Naive thymus-derived CD8-positive, alpha-beta T cell (primary cell): Measurements from ENCODE around the gene FLNA. TPM values are rescaled to one million over a fixed set of nuclear protein-coding genes. Genes with fewer than 3 reads are reported as not detected.
A peak's percentile ranks its signal among the peaks of the same experiment; 100 is the strongest.
"Not testable (repeated sequence)": the region's sequence is repeated elsewhere in the genome, so short reads cannot be mapped to it uniquely, and the experiment has no call there.

Source experiments
- ATAC-seq, 2 donors: fragments of 150-1000 bp; cut with Tn5 transposase in 1 of 2; sonication (Bioruptor Pico), chemical (Tn5 transposase) in 1 of 2; 1 replicate in 1 of 2; 2 replicates in 1 of 2; pipeline ENCODE4 v1.10.0; 2021; ENCODE audit warnings: mild to moderate bottlenecking in 2 of 2, moderate library complexity in 2 of 2
- POLR2A ChIA-PET: fragments of 350-600 bp; sonication (Branson Sonifier 250); formaldehyde crosslinking; loops from one replicate; lab custom pipeline; 2021; ENCODE audit warnings: antibody characterized with exemption; lab: Charles Lee
- DNase-seq, 10 donors: peaks; one replicate each; pipeline versions ENCODE4 v3.0.0 to v3.0.0-alpha.2; 2020 to 2022
- H3K27ac Mint-ChIP-seq, 10 donors: one replicate each; pipeline ENCODE4 v1.8.0; 2020 to 2022; ENCODE audit warnings: mild to moderate bottlenecking in 10 of 10, mixed read lengths in 10 of 10, moderate library complexity in 4 of 10, inconsistent platforms in 1 of 10
- H3K27me3 Mint-ChIP-seq, 5 donors: one replicate each; pipeline ENCODE4 v1.8.0; 2021 to 2022; ENCODE audit warnings: mixed read lengths in 5 of 5
- H3K36me3 Mint-ChIP-seq, 3 donors: one replicate each; pipeline ENCODE4 v1.8.0; 2020 to 2022; ENCODE audit warnings: mixed read lengths in 3 of 3, mild to moderate bottlenecking in 2 of 3, inconsistent platforms in 1 of 3
- H3K4me1 Mint-ChIP-seq, 4 donors: one replicate each; pipeline ENCODE4 v1.8.0; 2021 to 2022; ENCODE audit warnings: mixed read lengths in 4 of 4
- H3K4me3 Mint-ChIP-seq, 10 donors: one replicate each; pipeline ENCODE4 v1.8.0; 2020 to 2022; ENCODE audit warnings: mild to moderate bottlenecking in 10 of 10, mixed read lengths in 10 of 10, moderate library complexity in 6 of 10, inconsistent platforms in 1 of 10
- H3K9me3 Mint-ChIP-seq, 9 donors: one replicate each; pipeline ENCODE4 v1.8.0; 2020 to 2022; ENCODE audit warnings: mixed read lengths in 9 of 9, mild to moderate bottlenecking in 3 of 9, inconsistent platforms in 1 of 9, moderate library complexity in 1 of 9
- polyA plus RNA-seq, 3 donors: library from polyadenylated mRNA; unstranded; fragments of 300-500 nt; fragmentation: Illumina TruSeq; gene quantifications; one replicate each; pipeline ENCODE4 v1.2.3, GENCODE V29; 2021
- total RNA-seq, 8 experiments: library from RNA in 2 of 8; stranded (reverse) in 2 of 8; gene quantifications; one replicate each; pipeline ENCODE4 v1.2.3 and lab custom pipeline; 2021 to 2026

Gene FLNA
- total and polyA plus RNA-seq, 5 experiments from 2014 or later: 156 to 633 (median 341) TPM

DNA sequence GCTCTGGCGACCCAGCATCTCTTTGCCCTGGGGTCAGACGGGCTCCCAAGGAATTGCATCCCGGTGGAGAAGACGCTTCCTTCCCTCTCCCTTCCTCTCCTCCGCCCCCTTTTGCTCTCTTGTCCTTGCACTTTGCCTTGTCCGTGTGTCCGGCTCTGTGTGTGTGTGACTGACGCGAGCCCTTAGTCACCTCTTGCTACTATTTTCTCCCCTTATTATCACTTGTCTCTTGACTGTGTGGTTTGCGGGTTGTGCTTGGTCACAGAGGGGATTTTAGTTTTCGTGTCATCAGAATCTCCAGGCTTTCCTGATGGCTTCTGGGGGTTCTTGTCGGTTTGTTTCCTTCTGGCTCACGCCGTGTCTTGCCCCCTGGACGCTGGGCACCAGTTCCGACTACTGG, 31.4 kb downstream of the FLNA start:
- POLR2A ChIA-PET, H3K36me3 Mint-ChIP-seq, H3K9me3 Mint-ChIP-seq, H3K27ac Mint-ChIP-seq, H3K27me3 Mint-ChIP-seq, DNase-seq, H3K4me3 Mint-ChIP-seq: not testable (repeated sequence)
- ATAC-seq: peak in 1 of 2 donors; percentile 6
- H3K4me1 Mint-ChIP-seq: peaks cover 6 to 10% (median 8%) of the 10 kb centered on the region in 4 donors

DNA sequence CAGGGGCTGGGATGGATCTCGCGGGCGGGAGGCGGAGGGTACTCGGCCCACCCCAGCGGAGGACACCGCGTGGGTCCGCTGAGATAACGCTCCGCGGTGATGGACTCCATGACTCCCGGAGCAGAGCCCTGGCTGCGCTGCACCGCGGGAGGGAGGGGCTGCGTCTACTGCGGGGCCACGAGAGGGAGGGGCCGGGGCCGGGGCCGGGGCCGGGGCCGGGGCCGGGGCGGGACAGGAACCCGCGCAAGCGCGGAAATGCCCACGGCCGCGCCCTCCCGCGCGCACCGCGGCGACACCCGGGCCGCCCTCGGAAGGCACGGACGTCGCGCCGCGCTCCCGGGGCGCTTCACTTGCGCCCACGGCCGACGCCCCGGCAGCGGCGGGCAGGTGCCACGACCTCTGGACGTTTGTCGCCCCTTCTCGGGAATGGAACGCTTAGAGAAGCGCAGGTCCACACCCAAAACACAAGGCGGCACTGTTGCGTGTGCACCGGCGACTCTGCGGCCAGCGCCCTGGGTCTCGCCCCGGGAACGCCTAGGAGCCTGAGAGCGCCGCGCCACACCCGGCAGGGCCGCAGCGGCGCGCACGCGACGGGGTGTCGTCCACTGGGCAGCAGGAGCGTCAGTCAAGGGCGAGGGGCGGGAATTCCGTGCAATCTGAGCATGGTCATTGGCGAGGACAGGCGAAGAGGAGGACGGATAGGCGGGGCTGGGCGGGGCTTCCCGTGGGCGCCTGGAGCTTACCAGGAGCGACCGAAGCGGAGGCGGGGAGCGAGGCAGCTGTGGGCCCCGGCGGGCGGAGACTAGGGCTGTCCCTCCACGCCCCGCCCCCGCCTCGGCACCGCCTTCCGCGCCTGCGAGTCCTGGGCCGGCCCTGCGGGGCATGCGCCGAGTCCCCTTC, 32.8 kb downstream of the FLNA start:
- DNase-seq, H3K27me3 Mint-ChIP-seq, POLR2A ChIA-PET, H3K9me3 Mint-ChIP-seq, H3K4me3 Mint-ChIP-seq, H3K36me3 Mint-ChIP-seq, H3K27ac Mint-ChIP-seq, H3K4me1 Mint-ChIP-seq: not testable (repeated sequence)
- ATAC-seq: peak; percentile 75

DNA sequence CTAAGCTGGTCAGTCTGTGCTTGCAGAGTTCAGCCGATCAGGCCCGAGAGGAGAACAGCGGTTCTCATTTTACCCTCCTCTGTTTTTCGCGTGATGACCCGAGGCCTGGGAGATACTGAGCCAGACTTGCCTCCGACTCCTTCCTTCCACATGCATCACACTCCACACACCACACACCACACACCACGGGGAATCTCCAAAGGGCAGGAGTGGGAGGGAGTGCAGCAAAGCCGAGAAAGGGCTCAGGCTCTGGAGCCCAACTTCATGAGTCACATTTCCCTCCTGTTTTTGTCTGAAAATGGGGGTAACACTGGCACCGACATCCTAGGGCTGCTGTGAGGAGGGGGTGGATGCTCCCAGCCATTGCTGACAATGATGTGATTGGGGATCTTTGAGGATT, 39.9 kb downstream of the FLNA start:
- Mint-ChIP-seq H3K27ac (peak overlapping the region in 6 of 10 donors; percentile 9 to 80 (median 26)), H3K9me3 (no peaks in the 10 kb centered on the region), H3K4me1 (peaks cover 7 to 35% (median 25%) of the 10 kb centered on the region in 4 donors), H3K36me3 (no peaks in the 10 kb centered on the region), H3K27me3 (no peaks in the 10 kb centered on the region), H3K4me3 (no peak overlapping the region)
- POLR2A ChIA-PET: interaction anchor here (1.2 kb wide), 1 partner anchor 8 kb away, joined by 3 read pairs; no protein-coding TSS in a partner anchor
- DNase-seq (no peak), ATAC-seq (no peak)

DNA sequence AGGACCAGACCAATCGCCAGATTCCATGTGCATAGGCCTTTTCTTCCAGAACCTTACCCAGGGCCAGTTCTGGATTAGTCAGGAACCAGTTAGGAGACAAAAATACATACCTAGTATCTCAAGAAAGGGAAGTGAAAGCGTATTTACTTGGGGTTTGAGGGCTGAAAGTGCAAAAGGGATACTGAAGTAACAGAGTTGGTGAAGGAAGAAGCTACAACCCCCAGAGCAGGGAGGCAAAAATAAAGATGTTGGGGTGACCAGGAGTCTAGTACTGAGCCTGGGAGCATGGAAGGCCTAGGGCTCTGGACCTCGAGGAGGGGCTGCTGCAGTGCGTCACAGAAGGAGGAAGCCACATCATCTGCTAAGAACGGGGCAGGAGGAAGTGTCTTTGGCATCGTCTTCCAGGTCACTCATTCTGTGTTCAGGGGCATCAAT, 40.6 kb downstream of the FLNA start:
- Mint-ChIP-seq H3K4me1 (peaks cover 7 to 40% (median 29%) of the 10 kb centered on the region in 4 donors), H3K9me3 (no peaks in the 10 kb centered on the region), H3K27me3 (no peaks in the 10 kb centered on the region), H3K27ac (peak overlapping the region in 8 of 10 donors; percentile 11 to 91 (median 52)), H3K4me3 (peak overlapping the region in 6 of 10 donors; percentile 8 to 42 (median 26)), H3K36me3 (no peaks in the 10 kb centered on the region)
- ATAC-seq: peak in 1 of 2 donors; percentile 12
- DNase-seq: no peak
- POLR2A ChIA-PET: interaction anchor here (1.3 kb wide), 1 partner anchor 44 kb away, joined by 5 read pairs; no protein-coding TSS in a partner anchor

DNA sequence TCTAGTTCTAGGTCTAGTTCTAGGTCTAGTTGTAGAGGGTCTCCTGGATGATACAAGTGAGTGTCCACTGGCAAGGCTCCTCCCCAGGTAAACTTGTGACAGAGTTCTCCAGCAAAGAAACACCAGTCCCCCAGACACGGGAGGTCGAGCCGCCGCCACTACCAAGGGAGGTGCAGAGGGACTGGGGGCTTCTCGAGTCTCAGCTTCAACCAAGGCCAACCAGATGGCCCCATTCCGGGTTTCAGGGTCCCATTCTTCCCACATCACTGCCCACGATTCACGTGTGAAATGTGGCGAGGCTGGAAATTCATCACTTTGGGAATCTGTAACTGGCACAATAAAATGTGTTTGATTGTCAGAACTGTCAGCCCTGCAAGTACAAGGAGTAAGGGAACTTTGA, 41.3 kb downstream of the FLNA start:
- no peak for DNase-seq
- H3K27ac Mint-ChIP-seq: peak overlapping the region in 1 of 10 donors; percentile 15
- H3K4me3 Mint-ChIP-seq: peak overlapping the region in 1 of 10 donors; percentile 58
- no peaks in the 10 kb centered on the region for H3K36me3 Mint-ChIP-seq
- POLR2A ChIA-PET: interaction anchor here (1.3 kb wide), 1 partner anchor 45 kb away, joined by 5 read pairs; no protein-coding TSS in a partner anchor
- no peaks in the 10 kb centered on the region for H3K27me3 Mint-ChIP-seq
- peaks cover 9 to 45% (median 34%) of the 10 kb centered on the region in 4 donors for H3K4me1 Mint-ChIP-seq
- H3K9me3 Mint-ChIP-seq: no peaks in the 10 kb centered on the region
- ATAC-seq: no peak

DNA sequence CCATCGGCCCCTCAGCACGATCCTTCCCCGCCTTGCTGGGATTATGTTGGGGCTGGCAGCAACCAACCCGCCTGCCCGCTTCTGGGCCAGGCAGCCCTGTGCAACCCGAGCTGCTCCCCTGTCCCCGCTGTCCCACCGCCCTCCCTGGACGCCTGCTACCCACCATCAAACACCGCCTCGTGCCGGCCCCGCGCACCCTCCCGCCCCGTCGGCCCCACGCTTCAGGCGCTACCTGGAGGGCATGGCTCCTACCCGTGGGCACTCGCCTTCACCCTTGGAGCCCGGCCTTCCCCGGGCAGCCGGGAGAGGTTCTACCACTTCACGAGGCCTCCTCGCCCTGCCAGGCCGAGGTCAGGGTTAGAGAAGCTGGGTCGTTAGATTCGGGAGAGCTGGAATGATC, 41.9 kb downstream of the FLNA start:
- peaks cover 13 to 51% (median 39%) of the 10 kb centered on the region in 4 donors for H3K4me1 Mint-ChIP-seq
- no peak for DNase-seq
- no peak overlapping the region for H3K4me3 Mint-ChIP-seq
- POLR2A ChIA-PET: interaction anchor here (1.3 kb wide), 1 partner anchor 45 kb away, joined by 5 read pairs; no protein-coding TSS in a partner anchor
- H3K27ac Mint-ChIP-seq: no peak overlapping the region
- no peaks in the 10 kb centered on the region for H3K36me3 Mint-ChIP-seq
- ATAC-seq: no peak
- no peaks in the 10 kb centered on the region for H3K27me3 Mint-ChIP-seq
- H3K9me3 Mint-ChIP-seq: no peaks in the 10 kb centered on the region

DNA sequence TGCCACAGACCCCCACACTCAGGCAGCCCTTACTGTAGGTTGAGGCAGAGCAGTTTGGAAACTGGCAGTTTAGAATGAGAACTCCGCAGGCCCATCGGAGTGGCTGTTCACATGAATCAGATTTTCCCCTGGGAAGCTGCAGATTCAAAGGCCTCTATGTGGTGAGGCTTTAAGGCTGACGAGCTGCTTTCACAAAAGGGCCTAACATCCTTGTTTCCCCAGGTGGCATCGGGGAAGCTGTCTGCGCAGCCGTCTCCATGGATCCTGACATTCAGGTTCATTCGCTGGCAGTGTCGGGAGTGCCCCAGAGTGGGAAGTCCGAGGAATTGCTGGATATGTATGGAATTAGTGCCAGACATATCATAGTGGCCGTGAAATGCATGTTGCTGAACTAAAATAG, 45.1 kb downstream of the FLNA start:
- Mint-ChIP-seq H3K27ac (peak overlapping the region in 6 of 10 donors; percentile 53 to 91 (median 84)), H3K27me3 (no peaks in the 10 kb centered on the region), H3K36me3 (no peaks in the 10 kb centered on the region), H3K9me3 (no peaks in the 10 kb centered on the region), H3K4me3 (peak overlapping the region in 5 of 10 donors; percentile 1 to 73 (median 34)), H3K4me1 (peaks cover 21 to 69% (median 56%) of the 10 kb centered on the region in 4 donors)
- no peak for DNase-seq
- no peak for ATAC-seq
- POLR2A ChIA-PET: interaction anchor here (1.3 kb wide), 1 partner anchor 69 kb away, joined by 4 read pairs; the partner anchor contains the start of gene RPL10

DNA sequence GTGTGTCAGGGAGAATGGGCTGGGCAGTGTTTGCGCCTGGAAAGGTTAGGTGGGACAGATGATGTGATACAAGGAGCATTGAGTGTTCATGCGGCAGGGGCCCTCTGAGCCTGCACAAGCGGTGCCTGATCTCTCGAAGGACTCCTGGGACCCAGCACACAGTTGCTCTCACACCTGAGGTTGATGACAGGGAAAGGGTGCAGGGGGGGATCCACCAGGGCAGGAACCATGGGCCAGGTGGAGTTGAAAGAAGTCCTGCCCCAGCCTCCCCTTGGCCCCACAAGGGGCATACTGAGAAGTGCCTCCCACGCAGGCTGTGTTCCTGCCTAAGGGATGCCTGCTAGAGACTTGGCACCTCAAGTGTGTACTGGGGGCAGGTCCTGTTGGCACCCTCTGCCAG, 45.8 kb downstream of the FLNA start:
- peaks cover 19 to 63% (median 50%) of the 10 kb centered on the region in 4 donors for H3K4me1 Mint-ChIP-seq
- ATAC-seq: no peak
- no peak for DNase-seq
- H3K27ac Mint-ChIP-seq: peak overlapping the region; percentile 53 to 95 (median 86)
- H3K27me3 Mint-ChIP-seq: no peaks in the 10 kb centered on the region
- no peaks in the 10 kb centered on the region for H3K36me3 Mint-ChIP-seq
- peak overlapping the region in 8 of 10 donors; percentile 1 to 73 (median 59) for H3K4me3 Mint-ChIP-seq
- no peaks in the 10 kb centered on the region for H3K9me3 Mint-ChIP-seq
- POLR2A ChIA-PET: interaction anchor here (1.3 to 2.3 kb wide), 4 partner anchors 22 to 69 kb away, joined by 4 to 14 read pairs (median 6); partner anchors contain the start of genes EMD and RPL10

DNA sequence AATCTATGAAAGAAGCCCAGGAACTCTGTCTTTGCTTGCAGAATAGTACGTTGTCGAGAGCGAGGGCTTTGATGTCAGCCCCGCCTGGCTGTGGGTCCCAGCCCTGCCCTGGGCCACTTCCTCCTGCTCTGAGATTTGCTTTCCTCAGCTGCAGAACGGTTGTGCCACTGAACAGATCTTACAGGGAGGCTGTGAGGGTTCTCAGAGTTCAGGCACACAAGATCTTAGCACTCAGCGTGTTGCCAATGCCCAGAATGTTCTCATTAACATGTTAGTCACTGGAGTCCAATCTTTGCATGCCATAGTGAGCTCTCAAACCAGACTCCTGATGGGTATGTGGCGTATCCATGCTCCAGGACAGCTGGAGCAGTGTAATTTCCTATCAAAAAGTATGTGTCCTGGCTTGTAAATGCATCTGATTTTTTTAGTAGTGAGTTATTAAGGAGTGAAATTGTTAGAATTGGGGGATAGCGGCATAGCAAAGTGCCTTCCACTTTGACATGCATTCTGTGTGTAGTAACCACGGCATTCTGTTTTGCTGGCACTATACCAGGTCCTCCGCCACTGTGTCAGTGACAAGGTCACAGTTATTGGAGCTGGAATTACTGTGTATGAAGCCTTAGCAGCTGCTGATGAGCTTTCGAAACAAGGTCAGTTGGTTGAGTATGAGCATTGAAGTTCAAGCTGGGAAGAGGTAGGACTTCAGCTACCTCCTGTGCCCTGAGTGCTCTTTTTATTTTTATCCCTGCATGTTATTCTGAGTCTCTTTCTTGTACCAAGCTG, 47.2 kb downstream of the FLNA start:
- H3K27me3 Mint-ChIP-seq: no peaks in the 10 kb centered on the region
- H3K4me3 Mint-ChIP-seq: peak overlapping the region; percentile 70 to 85 (median 79)
- no peaks in the 10 kb centered on the region for H3K9me3 Mint-ChIP-seq
- ATAC-seq (peak; percentile 95 to 96), DNase-seq (peak in 9 of 10 donors; percentile 40 to 78 (median 56))
- H3K4me1 Mint-ChIP-seq: peaks cover 19 to 59% (median 48%) of the 10 kb centered on the region in 4 donors
- peak overlapping the region; percentile 66 to 95 (median 90) for H3K27ac Mint-ChIP-seq
- H3K36me3 Mint-ChIP-seq: no peaks in the 10 kb centered on the region
- POLR2A ChIA-PET: interaction anchor here (0.6 to 2.3 kb wide), 15 partner anchors 8 to 308 kb away, joined by 3 to 14 read pairs (median 4); partner anchors contain the start of genes EMD and RPL10

DNA sequence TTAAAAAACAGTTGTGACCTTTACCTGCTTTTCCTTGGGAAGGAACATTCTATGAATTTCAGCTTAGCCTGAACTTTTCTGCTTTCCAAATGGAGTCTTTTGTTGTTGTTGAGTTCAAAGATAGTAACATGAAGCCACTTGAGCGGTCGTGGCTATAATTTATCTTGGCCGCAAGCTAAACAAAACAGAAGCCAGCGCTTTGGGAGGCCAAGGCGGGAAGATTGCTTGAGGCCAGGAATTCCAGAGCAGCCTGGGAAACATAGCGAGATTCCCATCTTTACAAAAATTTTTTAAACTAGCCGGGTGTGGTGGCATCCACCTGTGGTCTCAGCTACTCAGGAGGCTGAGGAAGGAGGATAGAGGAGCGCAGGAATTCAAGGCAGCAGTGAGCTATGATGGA, 48.9 kb downstream of the FLNA start:
- Mint-ChIP-seq H3K36me3 (no peaks in the 10 kb centered on the region), H3K4me3 (peak overlapping the region in 1 of 10 donors; percentile 24), H3K27ac (peak overlapping the region; percentile 34 to 94 (median 84)), H3K9me3 (no peaks in the 10 kb centered on the region), H3K27me3 (no peaks in the 10 kb centered on the region), H3K4me1 (peaks cover 24 to 66% (median 58%) of the 10 kb centered on the region in 4 donors)
- POLR2A ChIA-PET: no interaction called here
- DNase-seq: no peak
- ATAC-seq: no peak

DNA sequence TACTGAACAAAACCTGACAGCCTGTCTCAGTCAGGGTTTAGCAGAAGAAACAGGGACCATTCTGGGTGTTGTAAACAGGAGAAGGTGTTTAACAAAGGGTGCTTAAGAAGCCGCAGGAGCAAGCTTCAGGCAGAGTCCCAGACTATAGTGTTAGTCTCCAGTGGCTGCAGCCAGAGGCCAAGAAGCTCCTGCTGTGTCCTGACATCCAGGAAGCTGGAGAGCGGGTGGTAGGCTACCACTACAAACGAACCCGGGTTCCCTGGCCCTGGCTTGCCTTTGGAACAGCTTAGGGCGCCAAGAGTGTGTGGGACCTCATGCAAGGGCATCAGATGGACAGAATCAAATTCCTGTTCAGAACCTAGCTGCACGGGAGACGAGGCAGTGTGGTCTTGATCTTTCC, 50.9 kb downstream of the FLNA start:
- POLR2A ChIA-PET: interaction anchor here (0.6 to 1.2 kb wide), 3 partner anchors 15 to 73 kb away, joined by 3 to 4 read pairs (median 3); no protein-coding TSS in a partner anchor
- Mint-ChIP-seq H3K36me3 (no peaks in the 10 kb centered on the region), H3K27me3 (no peaks in the 10 kb centered on the region), H3K9me3 (no peaks in the 10 kb centered on the region), H3K4me1 (peaks cover 27 to 59% (median 55%) of the 10 kb centered on the region in 4 donors), H3K27ac (no peak overlapping the region), H3K4me3 (no peak overlapping the region)
- DNase-seq (no peak), ATAC-seq (no peak)

DNA sequence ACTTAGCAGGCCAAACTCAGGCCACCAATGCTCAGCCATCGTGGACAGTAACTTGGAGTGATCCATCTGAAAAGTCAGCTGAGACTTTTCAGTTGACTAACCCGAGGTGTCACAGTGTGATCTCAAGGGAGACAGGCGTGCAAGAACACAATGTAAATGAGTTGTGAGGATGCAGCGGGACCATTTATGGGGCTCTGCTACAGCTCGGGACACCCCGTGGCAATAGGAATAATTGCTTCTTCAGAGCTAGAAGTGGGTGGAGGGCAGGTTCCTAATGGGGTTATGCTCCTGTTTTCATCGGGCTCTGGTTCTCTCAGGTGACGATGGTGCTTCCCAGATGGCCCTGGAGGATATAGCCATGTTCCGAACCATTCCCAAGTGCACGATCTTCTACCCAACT, 51.5 kb downstream of the FLNA start:
- Mint-ChIP-seq H3K4me3 (no peak overlapping the region), H3K27ac (peak overlapping the region in 2 of 10 donors; percentile 37 to 62), H3K9me3 (no peaks in the 10 kb centered on the region), H3K27me3 (no peaks in the 10 kb centered on the region), H3K4me1 (peaks cover 26 to 55% (median 52%) of the 10 kb centered on the region in 4 donors), H3K36me3 (no peaks in the 10 kb centered on the region)
- no peak for ATAC-seq
- POLR2A ChIA-PET: interaction anchor here (0.5 to 1.2 kb wide), 5 partner anchors 15 to 73 kb away, joined by 3 to 6 read pairs (median 3); no protein-coding TSS in a partner anchor
- DNase-seq: no peak
